IMR-90 (cell line): Measurements from ENCODE around the gene MAPK9. TPM values are rescaled to one million over a fixed set of nuclear protein-coding genes. Genes with fewer than 3 reads are reported as not detected.

Experiments
- ATAC-seq: fragments of 200-7000 bp; cut with Tn5 transposase; 2 replicates; pipeline ENCODE4 v1.9.1; 2020; ENCODE audit warnings: low read depth, mild to moderate bottlenecking, moderate library complexity
- BruUV-seq: library from RNA; stranded (reverse); fragments of 400-500 nt; replicated peaks from 2 replicates; lab custom pipeline; 2021; lab: Mats Ljungman, UMichigan
- CTCF ChIA-PET: fragments of 300-600 bp; formaldehyde crosslinking; extraction: SDS; loops from one replicate; lab custom pipeline; 2021; ENCODE audit warnings: antibody characterized with exemption; lab: Yijun Ruan, JAX
- POLR2A ChIA-PET: fragments of 300-600 bp; sonication (Branson Sonifier 250); formaldehyde crosslinking; loops from one replicate; lab custom pipeline; 2022; ENCODE audit warnings: antibody characterized with exemption; ENCODE audit not compliant: unreplicated experiment; lab: Charles Lee
- DNase-seq: peaks from one replicate; pipeline ENCODE4 v3.0.0; 2013
- H2AFZ ChIP-seq: replicated peaks from 2 replicates; pipeline ENCODE3; 2013; ENCODE audit warnings: low read length, mild to moderate bottlenecking; ENCODE audit not compliant: poor library complexity
- H2AK5ac ChIP-seq: 2 replicates; pipeline ENCODE4 v1.6.1; 2013; ENCODE audit warnings: low read depth, low read length, inconsistent platforms
- H2AK9ac ChIP-seq: replicated peaks from 2 replicates; pipeline ENCODE3; 2013; ENCODE audit warnings: mild to moderate bottlenecking, low read depth, low read length, moderate library complexity; ENCODE audit not compliant: poor library complexity
- H2BK120ac ChIP-seq: 2 replicates; pipeline ENCODE4 v1.6.1; 2013; ENCODE audit warnings: low read depth, low read length, inconsistent platforms
- H2BK15ac ChIP-seq: 3 replicates; pipeline ENCODE4 v1.6.1; 2013; ENCODE audit warnings: low read depth, low read length, inconsistent platforms
- H2BK20ac ChIP-seq: 2 replicates; pipeline ENCODE4 v1.6.1; 2013; ENCODE audit warnings: low read depth, mild to moderate bottlenecking, inconsistent platforms, low read length, moderate library complexity
- H2BK5ac ChIP-seq: 2 replicates; pipeline ENCODE4 v1.6.1; 2013; ENCODE audit warnings: mild to moderate bottlenecking, low read depth, low read length, inconsistent platforms; ENCODE audit not compliant: poor library complexity, severe bottlenecking
- H3K14ac ChIP-seq: replicated peaks from 2 replicates; pipeline ENCODE4 v1.6.1; 2013; ENCODE audit warnings: low read depth, low read length, inconsistent platforms
- H3K18ac ChIP-seq: 2 replicates; pipeline ENCODE4 v1.6.1; 2013; ENCODE audit warnings: low read depth, low read length, control low read depth
- H3K23ac ChIP-seq: 2 replicates; pipeline ENCODE4 v1.6.1; 2013; ENCODE audit warnings: low read depth, low read length, inconsistent platforms
- H3K27ac ChIP-seq: 2 replicates; pipeline ENCODE4 v1.5.1; 2013; ENCODE audit warnings: mild to moderate bottlenecking, control low read depth, low read length; ENCODE audit not compliant: insufficient read depth
- H3K27me3 ChIP-seq: 2 replicates; pipeline ENCODE4 v1.6.1; 2013; ENCODE audit warnings: low read length; ENCODE audit not compliant: control insufficient read depth, insufficient read depth
- H3K36me3 ChIP-seq: 2 replicates; pipeline ENCODE4 v1.6.1; 2013; ENCODE audit warnings: low read length, mixed read lengths; ENCODE audit not compliant: control insufficient read depth, insufficient read depth
- H3K4ac ChIP-seq: 2 replicates; pipeline ENCODE4 v1.6.1; 2013; ENCODE audit warnings: low read depth, low read length, inconsistent platforms
- H3K4me1 ChIP-seq: 2 replicates; pipeline ENCODE4 v1.6.1; 2013; ENCODE audit warnings: low read length, mixed read lengths; ENCODE audit not compliant: control insufficient read depth, insufficient read depth
- H3K4me2 ChIP-seq: 2 replicates; pipeline ENCODE4 v1.6.1; 2013; ENCODE audit warnings: low read depth, mild to moderate bottlenecking, control low read depth, low read length, moderate library complexity
- H3K4me3 ChIP-seq: 2 replicates; pipeline ENCODE4 v1.5.1; 2013; ENCODE audit warnings: low read depth, mild to moderate bottlenecking, control low read depth, low read length, moderate library complexity; ENCODE audit not compliant: insufficient read depth
- H3K56ac ChIP-seq: 2 replicates; pipeline ENCODE4 v1.6.1; 2013; ENCODE audit warnings: low read length, inconsistent platforms; ENCODE audit not compliant: insufficient read depth; ENCODE audit errors: extremely low read depth
- H3K79me1 ChIP-seq, 2 experiments: 2 replicates each; pipeline ENCODE4 v1.6.1; 2013; ENCODE audit warnings: low read length in 2 of 2, inconsistent platforms in 1 of 2, low read depth in 1 of 2
- H3K9ac ChIP-seq: 2 replicates; pipeline ENCODE4 v1.6.1; 2013; ENCODE audit warnings: low read depth, low read length, control low read depth
- H3K9me1 ChIP-seq: 2 replicates; pipeline ENCODE4 v1.6.1; 2013; ENCODE audit warnings: low read length, inconsistent platforms; ENCODE audit not compliant: insufficient read depth
- H3K9me3 ChIP-seq: 2 replicates; pipeline ENCODE4 v1.6.1; 2013; ENCODE audit warnings: low read length; ENCODE audit not compliant: control insufficient read depth, insufficient read depth
- H4K20me1 ChIP-seq: 2 replicates; pipeline ENCODE4 v1.6.1; 2013; ENCODE audit warnings: low read length, inconsistent platforms; ENCODE audit not compliant: insufficient read depth
- H4K5ac ChIP-seq: 2 replicates; pipeline ENCODE4 v1.6.1; 2013; ENCODE audit warnings: mild to moderate bottlenecking, low read depth, low read length, control low read depth
- H4K8ac ChIP-seq, 2 experiments: 2 replicates each; pipeline ENCODE4 v1.6.1; 2013; ENCODE audit warnings: low read depth in 2 of 2, low read length in 2 of 2, control low read depth in 1 of 2, inconsistent platforms in 1 of 2
- H4K91ac ChIP-seq: 2 replicates; pipeline ENCODE4 v1.6.1; 2013; ENCODE audit warnings: low read depth, low read length, inconsistent platforms; ENCODE audit not compliant: insufficient read depth
- BHLHE40 ChIP-seq: fragments of 150-350 bp; IDR thresholded peaks from 2 replicates; pipeline ENCODE4 v1.6.1; 2016; ENCODE audit warnings: mild to moderate bottlenecking, low read depth, low read length
- CEBPB ChIP-seq: IDR thresholded peaks from 2 replicates; pipeline ENCODE4 v1.6.1; 2012; ENCODE audit warnings: low read depth, low read length, improper control_type of control experiment
- CHD1 ChIP-seq: IDR thresholded peaks from 2 replicates; pipeline ENCODE4 v1.6.1; 2012; ENCODE audit warnings: low read depth, low read length, improper control_type of control experiment
- CTCF ChIP-seq: conservative IDR thresholded peaks from 2 replicates; pipeline ENCODE4 v1.5.1; 2012; ENCODE audit warnings: mild to moderate bottlenecking, low read depth, low read length, improper control_type of control experiment
- ELK1 ChIP-seq: fragments of 150-350 bp; IDR thresholded peaks from 2 replicates; pipeline ENCODE4 v1.6.1; 2016; ENCODE audit warnings: low read depth, mild to moderate bottlenecking, low read length, moderate library complexity, borderline replicate concordance
- FOS ChIP-seq: fragments of 150-350 bp; IDR thresholded peaks from 2 replicates; pipeline ENCODE4 v1.6.1; 2016; ENCODE audit warnings: low read depth, low read length
- MAFK ChIP-seq: IDR thresholded peaks from 2 replicates; pipeline ENCODE4 v1.6.1; 2012; ENCODE audit warnings: low read depth, low read length, improper control_type of control experiment
- MAZ ChIP-seq: IDR thresholded peaks from 2 replicates; pipeline ENCODE4 v1.6.1; 2012; ENCODE audit warnings: low read depth, mild to moderate bottlenecking, low read length, improper control_type of control experiment, moderate library complexity, borderline replicate concordance
- MXI1 ChIP-seq: IDR thresholded peaks from 2 replicates; pipeline ENCODE4 v1.6.1; 2012; ENCODE audit warnings: low read depth, mild to moderate bottlenecking, low read length, moderate library complexity, borderline replicate concordance
- NFE2L2 ChIP-seq: fragments of 150-350 bp; IDR thresholded peaks from 2 replicates; pipeline ENCODE4 v1.6.1; 2016; ENCODE audit warnings: low read depth, mild to moderate bottlenecking, low read length
- POLR2A ChIP-seq: IDR thresholded peaks from 2 replicates; pipeline ENCODE4 v1.6.1; 2012; ENCODE audit warnings: mild to moderate bottlenecking, low read depth, low read length
- RAD21 ChIP-seq: IDR thresholded peaks from 2 replicates; pipeline ENCODE4 v1.6.1; 2012; ENCODE audit warnings: low read length, improper control_type of control experiment
- RCOR1 ChIP-seq: IDR thresholded peaks from 2 replicates; pipeline ENCODE4 v1.6.1; 2012; ENCODE audit warnings: mild to moderate bottlenecking, low read length, improper control_type of control experiment; ENCODE audit not compliant: insufficient replicate concordance
- RFX5 ChIP-seq: IDR thresholded peaks from 2 replicates; pipeline ENCODE4 v1.8.0; 2012; ENCODE audit warnings: low read depth, mild to moderate bottlenecking, low read length, moderate library complexity
- SMC3 ChIP-seq: fragments of 150-350 bp; IDR thresholded peaks from 2 replicates; pipeline ENCODE4 v1.6.1; 2016; ENCODE audit warnings: low read depth, mild to moderate bottlenecking, antibody characterized with exemption, low read length, moderate library complexity
- WGBS, 2 experiments: methylation state at CpG; one replicate each; pipeline versions ENCODE4 v1.1.5 to v1.1.7; 2013; ENCODE audit warnings: missing lambda C conversion rate in 2 of 2; ENCODE audit not compliant: insufficient read length in 1 of 2; ENCODE audit errors: extremely low coverage in 2 of 2; 5-methylcytosine and 5-hydroxymethylcytosine counted together
- dilution Hi-C: fragments of 300-500 bp; cut with HindIII; formaldehyde crosslinking; loops from one replicate; pipeline ENCODE4 v1.14.3; 2018; ENCODE audit warnings: low sequenced_read_pairs; ENCODE audit not compliant: unreplicated experiment
- in situ Hi-C: fragments of 300-500 bp; cut with MboI; formaldehyde crosslinking; loops from 3 replicates; pipeline ENCODE4 v1.14.3; 2019; ENCODE audit warnings: low sequenced_read_pairs, inconsistent platforms, mixed read lengths
- intact Hi-C: fragments of 100-400 bp; cut with micrococcal nuclease; formaldehyde crosslinking; loops from 2 replicates; pipeline ENCODE4 v1.10.0; 2022
- polyA plus RNA-seq, 3 experiments: library from polyadenylated mRNA; depleted of rRNA; stranded (reverse); fragments of >200 nt; gene quantifications; 2 replicates each; pipeline ENCODE4 v1.2.3, GENCODE V29; 2012; ENCODE audit warnings: low replicate concordance in 1 of 3
- total RNA-seq: library from RNA; depleted of rRNA; stranded (reverse); fragments of >200 nt; gene quantifications from 2 replicates; pipeline ENCODE4 v1.2.3, GENCODE V29; 2012
- TF ChIP-seq, protein P1 (sequence below): fragments of 150-350 bp; IDR thresholded peaks from 2 replicates; pipeline ENCODE4 v1.6.1; 2017; ENCODE audit warnings: mild to moderate bottlenecking, antibody characterized with exemption, low read length, low read depth

Gene MAPK9
- total and polyA plus RNA-seq, 2 of the 4 experiments (the other 2 are of a cell fraction) = 22.9 to 23.3 TPM

DNA sequence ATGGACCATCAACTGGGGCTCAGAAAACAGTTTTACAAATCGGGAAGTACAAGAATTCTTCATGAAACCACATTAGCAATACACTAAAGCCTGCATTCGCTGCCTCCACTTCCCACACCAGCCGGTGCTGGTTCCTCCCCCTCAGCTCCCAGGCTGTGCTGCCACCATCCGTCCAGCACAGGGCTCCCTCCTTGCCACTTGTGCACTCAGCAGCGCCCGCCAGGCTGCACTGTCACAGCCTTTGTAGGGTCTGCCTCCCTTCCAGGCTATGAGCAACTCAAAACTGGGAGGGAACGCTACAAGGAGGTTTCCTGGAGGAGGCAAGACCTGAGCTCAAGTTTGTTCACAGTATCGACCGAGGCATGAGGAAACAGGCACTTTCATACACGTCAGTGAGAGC is 7.7 kb downstream of the MAPK9 start:
- H3K14ac ChIP-seq = no peak overlapping the region
- CTCF ChIA-PET = no interaction called here
- TF ChIP-seq NFE2L2 = no peak
- no peak for TF ChIP-seq MAZ
- no peak for TF ChIP-seq MXI1
- TF ChIP-seq BHLHE40 = no peak
- TF ChIP-seq, protein P1, sequence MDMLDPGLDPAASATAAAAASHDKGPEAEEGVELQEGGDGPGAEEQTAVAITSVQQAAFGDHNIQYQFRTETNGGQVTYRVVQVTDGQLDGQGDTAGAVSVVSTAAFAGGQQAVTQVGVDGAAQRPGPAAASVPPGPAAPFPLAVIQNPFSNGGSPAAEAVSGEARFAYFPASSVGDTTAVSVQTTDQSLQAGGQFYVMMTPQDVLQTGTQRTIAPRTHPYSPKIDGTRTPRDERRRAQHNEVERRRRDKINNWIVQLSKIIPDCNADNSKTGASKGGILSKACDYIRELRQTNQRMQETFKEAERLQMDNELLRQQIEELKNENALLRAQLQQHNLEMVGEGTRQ = no peak
- TF ChIP-seq CTCF = no peak
- no peak for TF ChIP-seq SMC3
- no peak for TF ChIP-seq MAFK
- TF ChIP-seq ELK1 = no peak
- no peak for TF ChIP-seq POLR2A
- TF ChIP-seq CEBPB = no peak
- no peak for TF ChIP-seq RAD21
- no peak for TF ChIP-seq RCOR1
- no peak for TF ChIP-seq FOS
- no peak for TF ChIP-seq CHD1
- no peak for TF ChIP-seq RFX5
- no peak overlapping the region for H2BK120ac ChIP-seq
- H3K4me1 ChIP-seq = peaks cover 3% of the 10 kb centered on the region; the same call in 1 of the 2 replicates
- H4K91ac ChIP-seq = no peak overlapping the region
- no peak overlapping the region for H3K4me3 ChIP-seq
- H4K20me1 ChIP-seq = 0 out of 2 replicates have a peak, but pooled peaks cover 6% of the 10 kb centered on the region
- no peak overlapping the region for H2BK15ac ChIP-seq
- H2BK5ac ChIP-seq = no peak overlapping the region
- WGBS, 2 experiments = 100% methylated on average over 1 of the region's 10 CpGs; no CpG with 5 or more reads in 1 of the 2 experiments
- no peak overlapping the region for H3K9ac ChIP-seq
- BruUV-seq = no TSS peak
- intact Hi-C loops = loop anchor here (5.0 kb wide), 1 partner anchor 37 kb away; no protein-coding TSS in a partner anchor
- no peak overlapping the region for H4K5ac ChIP-seq
- POLR2A ChIA-PET = no interaction called here
- ATAC-seq (no peak), DNase-seq (no peak)
- dilution Hi-C loops = no loop called here
- H2AFZ ChIP-seq = no peak overlapping the region
- no peak overlapping the region for H3K18ac ChIP-seq
- H3K9me1 ChIP-seq = peaks cover 3% of the 10 kb centered on the region; the same call in 1 of the 2 replicates
- peaks cover 50 to 53% of the 10 kb centered on the region in 2 experiments for H3K79me1 ChIP-seq
- H3K4ac ChIP-seq = no peak overlapping the region
- H2BK20ac ChIP-seq = no peak overlapping the region
- H2AK5ac ChIP-seq = no peak overlapping the region
- H2AK9ac ChIP-seq = no peak overlapping the region
- no peak overlapping the region for H4K8ac ChIP-seq
- no peak overlapping the region for H3K4me2 ChIP-seq
- H3K56ac ChIP-seq = no peak overlapping the region
- peaks cover 3% of the 10 kb centered on the region; the same call in 1 of the 2 replicates for H3K9me3 ChIP-seq
- no peak overlapping the region for H3K23ac ChIP-seq
- H3K36me3 ChIP-seq = peaks cover 14% of the 10 kb centered on the region
- H3K27ac ChIP-seq = no peak overlapping the region
- in situ Hi-C loops = no loop called here
- H3K27me3 ChIP-seq = no peaks in the 10 kb centered on the region
